Measurements from ENCODE around the gene EFCAB8. TPM values are rescaled to one million over a fixed set of nuclear protein-coding genes. Genes with fewer than 3 reads are reported as not detected.

Gene EFCAB8
- total and polyA plus RNA-seq, 4 donors: 0.25 TPM; not detected in 3

DNA sequence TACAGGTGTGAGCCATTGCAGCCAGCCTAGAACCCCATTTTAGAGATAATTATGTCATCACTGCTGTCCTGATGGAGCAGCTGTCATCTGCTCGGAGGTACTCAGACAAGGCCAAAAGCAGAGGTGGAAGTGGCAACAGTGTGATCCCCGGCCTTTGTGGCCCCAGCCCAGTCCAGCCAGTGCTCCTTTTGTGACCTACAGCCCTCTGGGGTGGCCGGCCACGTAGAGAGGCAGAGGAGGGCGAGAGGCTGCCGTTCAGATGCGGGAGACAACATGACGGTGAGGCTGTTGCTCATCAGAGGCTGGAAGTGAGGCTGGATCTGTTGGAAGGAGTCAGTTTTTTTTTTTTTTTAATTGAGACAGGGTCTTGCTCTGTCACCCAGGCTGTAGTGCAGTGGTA, 32.8 kb downstream of the EFCAB8 start:
- TF ChIP-seq NR2F2 (IDR thresholded peaks at IDR 0.05) (no peak), HNF4A (conservative IDR thresholded peaks at IDR 0.05) (no peak), GABPA (IDR thresholded peaks at IDR 0.05 in 1 of 2, conservative IDR thresholded peaks at IDR 0.05 in 1 of 2) (no peak), YY1 (IDR thresholded peaks at IDR 0.05) (no peak)
- TF ChIP-seq, protein P1, sequence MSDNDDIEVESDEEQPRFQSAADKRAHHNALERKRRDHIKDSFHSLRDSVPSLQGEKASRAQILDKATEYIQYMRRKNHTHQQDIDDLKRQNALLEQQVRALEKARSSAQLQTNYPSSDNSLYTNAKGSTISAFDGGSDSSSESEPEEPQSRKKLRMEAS (IDR thresholded peaks at IDR 0.05): no peak
- TF ChIP-seq, protein P2, sequence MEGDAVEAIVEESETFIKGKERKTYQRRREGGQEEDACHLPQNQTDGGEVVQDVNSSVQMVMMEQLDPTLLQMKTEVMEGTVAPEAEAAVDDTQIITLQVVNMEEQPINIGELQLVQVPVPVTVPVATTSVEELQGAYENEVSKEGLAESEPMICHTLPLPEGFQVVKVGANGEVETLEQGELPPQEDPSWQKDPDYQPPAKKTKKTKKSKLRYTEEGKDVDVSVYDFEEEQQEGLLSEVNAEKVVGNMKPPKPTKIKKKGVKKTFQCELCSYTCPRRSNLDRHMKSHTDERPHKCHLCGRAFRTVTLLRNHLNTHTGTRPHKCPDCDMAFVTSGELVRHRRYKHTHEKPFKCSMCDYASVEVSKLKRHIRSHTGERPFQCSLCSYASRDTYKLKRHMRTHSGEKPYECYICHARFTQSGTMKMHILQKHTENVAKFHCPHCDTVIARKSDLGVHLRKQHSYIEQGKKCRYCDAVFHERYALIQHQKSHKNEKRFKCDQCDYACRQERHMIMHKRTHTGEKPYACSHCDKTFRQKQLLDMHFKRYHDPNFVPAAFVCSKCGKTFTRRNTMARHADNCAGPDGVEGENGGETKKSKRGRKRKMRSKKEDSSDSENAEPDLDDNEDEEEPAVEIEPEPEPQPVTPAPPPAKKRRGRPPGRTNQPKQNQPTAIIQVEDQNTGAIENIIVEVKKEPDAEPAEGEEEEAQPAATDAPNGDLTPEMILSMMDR (IDR thresholded peaks at IDR 0.05; ENCODE audit: low read depth, low read length, missing input control): no peak
- no peak for DNase-seq (ENCODE audit: low spot score)

DNA sequence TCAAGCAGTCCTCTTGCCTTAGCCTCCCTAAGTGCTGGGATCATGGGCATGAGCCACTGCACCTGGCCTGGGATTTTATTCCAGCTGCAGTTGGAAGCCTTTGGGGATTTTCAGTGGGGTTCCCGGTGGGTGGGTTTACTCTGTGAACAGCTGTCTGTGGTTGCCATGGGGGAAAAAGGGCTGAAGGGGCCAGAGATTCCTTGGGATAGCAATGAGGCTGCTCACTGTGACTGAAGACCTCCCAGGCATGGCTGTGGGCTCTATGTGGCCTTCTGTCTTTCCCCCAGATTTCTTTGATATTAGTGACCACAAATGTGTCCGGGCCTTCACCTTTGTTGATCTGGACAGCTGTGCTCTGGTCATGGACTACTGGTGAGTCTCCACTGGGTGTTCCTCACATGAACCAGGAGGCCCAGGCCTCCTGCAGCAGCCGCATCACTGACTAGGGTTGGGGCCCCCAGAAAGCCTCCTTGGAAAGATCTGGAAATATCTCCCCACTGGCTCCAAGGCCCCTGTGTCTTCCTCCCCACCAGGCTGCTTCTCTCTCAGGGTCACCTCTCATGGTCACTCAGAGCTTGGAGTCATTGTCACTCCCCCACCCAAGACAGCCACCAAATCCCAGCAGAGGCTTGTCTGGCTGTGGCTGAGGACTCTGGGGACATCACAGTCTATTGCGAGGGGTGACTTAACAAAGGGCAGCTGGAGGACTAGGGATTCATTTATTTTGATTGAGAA, 33.4 kb downstream of the EFCAB8 start:
- no peak overlapping the region for H3K27ac ChIP-seq (ENCODE audit: low read depth in 1 of 2, low read length in 2 of 2)
- H3K27me3 ChIP-seq (ENCODE audit: control insufficient read depth in 4 of 4, insufficient read depth in 4 of 4, low read length in 3 of 4): no peaks in the 10 kb centered on the region
- no peak for DNase-seq (ENCODE audit: low spot score)
- H3K4me1 ChIP-seq (ENCODE audit: control insufficient read depth in 4 of 4, insufficient read depth in 4 of 4, low read length in 3 of 4): no peaks in the 10 kb centered on the region
- no peaks in the 10 kb centered on the region for H3K36me3 ChIP-seq (ENCODE audit: control insufficient read depth in 4 of 4, insufficient read depth in 3 of 4, low read depth in 1 of 4, low read length in 3 of 4)
- no peaks in the 10 kb centered on the region for H3K9me3 ChIP-seq (ENCODE audit: control insufficient read depth in 4 of 4, low read length in 3 of 4)
- TF ChIP-seq EGR1 (IDR thresholded peaks at IDR 0.05; ENCODE audit: low read depth in 2 of 2): no peak
- TF ChIP-seq, protein P1 (IDR thresholded peaks at IDR 0.05): no peak
- TF ChIP-seq SP1 (IDR thresholded peaks at IDR 0.05): no peak
- no peak overlapping the region for H3K4me3 ChIP-seq (ENCODE audit: low read depth in 1 of 3, low read length in 3 of 3)
- no peak overlapping the region for H3K9ac ChIP-seq (ENCODE audit: low read depth in 1 of 2, low read length in 2 of 2)
- 95% methylated on average over 4 of the region's 4 CpGs for WGBS

More for the DNA sequence above, 32.8 kb downstream of the EFCAB8 start:
- no peaks in the 10 kb centered on the region for H3K4me1 ChIP-seq (ENCODE audit: control insufficient read depth in 4 of 4, insufficient read depth in 4 of 4, low read length in 3 of 4)
- no peaks in the 10 kb centered on the region for H3K9me3 ChIP-seq (ENCODE audit: control insufficient read depth in 4 of 4, low read length in 3 of 4)
- no peaks in the 10 kb centered on the region for H3K36me3 ChIP-seq (ENCODE audit: control insufficient read depth in 4 of 4, insufficient read depth in 3 of 4, low read depth in 1 of 4, low read length in 3 of 4)
- no peaks in the 10 kb centered on the region for H3K27me3 ChIP-seq (ENCODE audit: control insufficient read depth in 4 of 4, insufficient read depth in 4 of 4, low read length in 3 of 4)
- no peak overlapping the region for H3K27ac ChIP-seq (ENCODE audit: low read depth in 1 of 2, low read length in 2 of 2)
- 93% methylated on average over 8 of the region's 8 CpGs for WGBS
- H3K4me3 ChIP-seq (ENCODE audit: low read depth in 1 of 3, low read length in 3 of 3): no peak overlapping the region
- H3K9ac ChIP-seq (ENCODE audit: low read depth in 1 of 2, low read length in 2 of 2): no peak overlapping the region

DNA sequence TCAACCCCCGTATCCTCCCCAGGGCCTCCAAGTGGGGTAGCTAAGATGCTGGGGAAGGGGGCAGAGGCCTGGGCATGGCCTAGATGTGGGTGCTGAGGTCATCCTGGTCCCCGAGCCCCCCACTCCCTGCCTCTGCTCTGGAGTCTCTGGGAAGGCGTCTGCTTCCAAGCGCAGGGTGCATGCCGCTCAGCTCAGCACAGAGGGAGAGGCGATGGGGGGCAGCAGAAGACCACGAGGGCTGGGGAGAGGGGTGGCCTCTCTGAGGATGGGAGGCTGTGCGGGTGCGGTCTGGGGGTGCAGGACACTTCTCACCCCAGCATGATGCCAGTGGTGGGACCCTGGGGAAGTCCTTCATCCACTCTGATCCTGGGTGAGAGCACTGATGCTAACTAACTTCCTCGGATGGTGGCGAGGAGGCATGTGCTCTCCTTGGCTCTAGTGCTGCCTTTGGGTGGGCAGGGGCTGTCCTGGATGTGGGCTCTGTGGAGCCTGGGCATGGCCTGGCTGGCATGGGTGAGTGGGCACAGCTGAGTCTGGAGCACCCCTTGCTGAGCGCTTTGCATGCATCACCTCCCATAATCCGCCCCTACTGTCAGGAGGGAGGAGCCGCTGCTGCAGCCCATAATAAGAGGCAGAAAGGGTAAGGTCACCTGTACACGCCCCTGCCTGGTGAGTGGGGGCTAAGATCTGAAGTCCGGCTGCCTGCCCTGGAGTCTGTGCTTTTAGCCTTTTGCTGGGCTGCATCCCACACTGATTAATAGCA, 34.7 kb downstream of the EFCAB8 start:
- H3K36me3 ChIP-seq (ENCODE audit: control insufficient read depth in 4 of 4, insufficient read depth in 3 of 4, low read depth in 1 of 4, low read length in 3 of 4): no peaks in the 10 kb centered on the region
- H3K4me3 ChIP-seq (ENCODE audit: low read depth in 1 of 3, low read length in 3 of 3): no peak overlapping the region
- no peaks in the 10 kb centered on the region for H3K4me1 ChIP-seq (ENCODE audit: control insufficient read depth in 4 of 4, insufficient read depth in 4 of 4, low read length in 3 of 4)
- no peak for DNase-seq (ENCODE audit: low spot score)
- H3K27me3 ChIP-seq (ENCODE audit: control insufficient read depth in 4 of 4, insufficient read depth in 4 of 4, low read length in 3 of 4): no peaks in the 10 kb centered on the region
- H3K9ac ChIP-seq (ENCODE audit: low read depth in 1 of 2, low read length in 2 of 2): no peak overlapping the region
- H3K9me3 ChIP-seq (ENCODE audit: control insufficient read depth in 4 of 4, low read length in 3 of 4): no peaks in the 10 kb centered on the region
- TF ChIP-seq HNF4G (IDR thresholded peaks at IDR 0.05) (no peak), EGR1 (IDR thresholded peaks at IDR 0.05; ENCODE audit: low read depth in 2 of 2) (no peak), RAD21 (IDR thresholded peaks at IDR 0.05) (no peak), FOXA2 (IDR thresholded peaks at IDR 0.05) (no peak)
- TF ChIP-seq, protein P1 (IDR thresholded peaks at IDR 0.05): no peak
- 92% methylated on average over 16 of the region's 16 CpGs for WGBS
- no peak overlapping the region for H3K27ac ChIP-seq (ENCODE audit: low read depth in 1 of 2, low read length in 2 of 2)

Data from liver (tissue), 9 donors.